IMR-90 (cell line): ENCODE measurements around the gene BSCL2. TPM values are rescaled to one million over a fixed set of nuclear protein-coding genes. Genes with fewer than 3 reads are reported as not detected.
A peak's percentile ranks its signal among the peaks of the same experiment; 100 is the strongest.

Source experiments
- ATAC-seq: fragments of 200-7000 bp; cut with Tn5 transposase; 2 replicates; pipeline ENCODE4 v1.9.1; 2020; ENCODE audit warnings: low read depth, mild to moderate bottlenecking, moderate library complexity
- BruUV-seq: library from RNA; stranded (reverse); fragments of 400-500 nt; replicated peaks from 2 replicates; lab custom pipeline; 2021; lab: Mats Ljungman, UMichigan
- CTCF ChIA-PET: fragments of 300-600 bp; formaldehyde crosslinking; extraction: SDS; loops from one replicate; lab custom pipeline; 2021; ENCODE audit warnings: antibody characterized with exemption; lab: Yijun Ruan, JAX
- POLR2A ChIA-PET: fragments of 300-600 bp; sonication (Branson Sonifier 250); formaldehyde crosslinking; loops from one replicate; lab custom pipeline; 2022; ENCODE audit warnings: antibody characterized with exemption; ENCODE audit not compliant: unreplicated experiment; lab: Charles Lee
- DNase-seq: peaks from one replicate; pipeline ENCODE4 v3.0.0; 2013
- H2AFZ ChIP-seq: replicated peaks from 2 replicates; pipeline ENCODE3; 2013; ENCODE audit warnings: low read length, mild to moderate bottlenecking; ENCODE audit not compliant: poor library complexity
- H2AK5ac ChIP-seq: 2 replicates; pipeline ENCODE4 v1.6.1; 2013; ENCODE audit warnings: low read depth, low read length, inconsistent platforms
- H2AK9ac ChIP-seq: replicated peaks from 2 replicates; pipeline ENCODE3; 2013; ENCODE audit warnings: mild to moderate bottlenecking, low read depth, low read length, moderate library complexity; ENCODE audit not compliant: poor library complexity
- H2BK120ac ChIP-seq: 2 replicates; pipeline ENCODE4 v1.6.1; 2013; ENCODE audit warnings: low read depth, low read length, inconsistent platforms
- H2BK15ac ChIP-seq: 3 replicates; pipeline ENCODE4 v1.6.1; 2013; ENCODE audit warnings: low read depth, low read length, inconsistent platforms
- H2BK20ac ChIP-seq: 2 replicates; pipeline ENCODE4 v1.6.1; 2013; ENCODE audit warnings: low read depth, mild to moderate bottlenecking, inconsistent platforms, low read length, moderate library complexity
- H2BK5ac ChIP-seq: 2 replicates; pipeline ENCODE4 v1.6.1; 2013; ENCODE audit warnings: mild to moderate bottlenecking, low read depth, low read length, inconsistent platforms; ENCODE audit not compliant: poor library complexity, severe bottlenecking
- H3K14ac ChIP-seq: replicated peaks from 2 replicates; pipeline ENCODE4 v1.6.1; 2013; ENCODE audit warnings: low read depth, low read length, inconsistent platforms
- H3K18ac ChIP-seq: 2 replicates; pipeline ENCODE4 v1.6.1; 2013; ENCODE audit warnings: low read depth, low read length, control low read depth
- H3K23ac ChIP-seq: 2 replicates; pipeline ENCODE4 v1.6.1; 2013; ENCODE audit warnings: low read depth, low read length, inconsistent platforms
- H3K27ac ChIP-seq: 2 replicates; pipeline ENCODE4 v1.5.1; 2013; ENCODE audit warnings: mild to moderate bottlenecking, control low read depth, low read length; ENCODE audit not compliant: insufficient read depth
- H3K27me3 ChIP-seq: 2 replicates; pipeline ENCODE4 v1.6.1; 2013; ENCODE audit warnings: low read length; ENCODE audit not compliant: control insufficient read depth, insufficient read depth
- H3K36me3 ChIP-seq: 2 replicates; pipeline ENCODE4 v1.6.1; 2013; ENCODE audit warnings: low read length, mixed read lengths; ENCODE audit not compliant: control insufficient read depth, insufficient read depth
- H3K4ac ChIP-seq: 2 replicates; pipeline ENCODE4 v1.6.1; 2013; ENCODE audit warnings: low read depth, low read length, inconsistent platforms
- H3K4me1 ChIP-seq: 2 replicates; pipeline ENCODE4 v1.6.1; 2013; ENCODE audit warnings: low read length, mixed read lengths; ENCODE audit not compliant: control insufficient read depth, insufficient read depth
- H3K4me2 ChIP-seq: 2 replicates; pipeline ENCODE4 v1.6.1; 2013; ENCODE audit warnings: low read depth, mild to moderate bottlenecking, control low read depth, low read length, moderate library complexity
- H3K4me3 ChIP-seq: 2 replicates; pipeline ENCODE4 v1.5.1; 2013; ENCODE audit warnings: low read depth, mild to moderate bottlenecking, control low read depth, low read length, moderate library complexity; ENCODE audit not compliant: insufficient read depth
- H3K56ac ChIP-seq: 2 replicates; pipeline ENCODE4 v1.6.1; 2013; ENCODE audit warnings: low read length, inconsistent platforms; ENCODE audit not compliant: insufficient read depth; ENCODE audit errors: extremely low read depth
- H3K79me1 ChIP-seq, 2 experiments: 2 replicates each; pipeline ENCODE4 v1.6.1; 2013; ENCODE audit warnings: low read length in 2 of 2, inconsistent platforms in 1 of 2, low read depth in 1 of 2
- H3K9ac ChIP-seq: 2 replicates; pipeline ENCODE4 v1.6.1; 2013; ENCODE audit warnings: low read depth, low read length, control low read depth
- H3K9me1 ChIP-seq: 2 replicates; pipeline ENCODE4 v1.6.1; 2013; ENCODE audit warnings: low read length, inconsistent platforms; ENCODE audit not compliant: insufficient read depth
- H3K9me3 ChIP-seq: 2 replicates; pipeline ENCODE4 v1.6.1; 2013; ENCODE audit warnings: low read length; ENCODE audit not compliant: control insufficient read depth, insufficient read depth
- H4K20me1 ChIP-seq: 2 replicates; pipeline ENCODE4 v1.6.1; 2013; ENCODE audit warnings: low read length, inconsistent platforms; ENCODE audit not compliant: insufficient read depth
- H4K5ac ChIP-seq: 2 replicates; pipeline ENCODE4 v1.6.1; 2013; ENCODE audit warnings: mild to moderate bottlenecking, low read depth, low read length, control low read depth
- H4K8ac ChIP-seq, 2 experiments: 2 replicates each; pipeline ENCODE4 v1.6.1; 2013; ENCODE audit warnings: low read depth in 2 of 2, low read length in 2 of 2, control low read depth in 1 of 2, inconsistent platforms in 1 of 2
- H4K91ac ChIP-seq: 2 replicates; pipeline ENCODE4 v1.6.1; 2013; ENCODE audit warnings: low read depth, low read length, inconsistent platforms; ENCODE audit not compliant: insufficient read depth
- FOS ChIP-seq: fragments of 150-350 bp; IDR thresholded peaks from 2 replicates; pipeline ENCODE4 v1.6.1; 2016; ENCODE audit warnings: low read depth, low read length
- MAZ ChIP-seq: IDR thresholded peaks from 2 replicates; pipeline ENCODE4 v1.6.1; 2012; ENCODE audit warnings: low read depth, mild to moderate bottlenecking, low read length, improper control_type of control experiment, moderate library complexity, borderline replicate concordance
- POLR2A ChIP-seq: IDR thresholded peaks from 2 replicates; pipeline ENCODE4 v1.6.1; 2012; ENCODE audit warnings: mild to moderate bottlenecking, low read depth, low read length
- RFX5 ChIP-seq: IDR thresholded peaks from 2 replicates; pipeline ENCODE4 v1.8.0; 2012; ENCODE audit warnings: low read depth, mild to moderate bottlenecking, low read length, moderate library complexity
- WGBS, 2 experiments: methylation state at CpG; one replicate each; pipeline versions ENCODE4 v1.1.5 to v1.1.7; 2013; ENCODE audit warnings: missing lambda C conversion rate in 2 of 2; ENCODE audit not compliant: insufficient read length in 1 of 2; ENCODE audit errors: extremely low coverage in 2 of 2; 5-methylcytosine and 5-hydroxymethylcytosine counted together
- dilution Hi-C: fragments of 300-500 bp; cut with HindIII; formaldehyde crosslinking; loops from one replicate; pipeline ENCODE4 v1.14.3; 2018; ENCODE audit warnings: low sequenced_read_pairs; ENCODE audit not compliant: unreplicated experiment
- in situ Hi-C: fragments of 300-500 bp; cut with MboI; formaldehyde crosslinking; loops from 3 replicates; pipeline ENCODE4 v1.14.3; 2019; ENCODE audit warnings: low sequenced_read_pairs, inconsistent platforms, mixed read lengths
- intact Hi-C: fragments of 100-400 bp; cut with micrococcal nuclease; formaldehyde crosslinking; loops from 2 replicates; pipeline ENCODE4 v1.10.0; 2022
- polyA plus RNA-seq, 3 experiments: library from polyadenylated mRNA; depleted of rRNA; stranded (reverse); fragments of >200 nt; gene quantifications; 2 replicates each; pipeline ENCODE4 v1.2.3, GENCODE V29; 2012; ENCODE audit warnings: low replicate concordance in 1 of 3
- total RNA-seq: library from RNA; depleted of rRNA; stranded (reverse); fragments of >200 nt; gene quantifications from 2 replicates; pipeline ENCODE4 v1.2.3, GENCODE V29; 2012
- TF ChIP-seq, protein P1 (sequence below): fragments of 150-350 bp; IDR thresholded peaks from 2 replicates; pipeline ENCODE4 v1.6.1; 2017; ENCODE audit warnings: mild to moderate bottlenecking, antibody characterized with exemption, low read length, low read depth

Gene BSCL2
- total and polyA plus RNA-seq, 2 of the 4 experiments (the other 2 are of a cell fraction), result 26.2 to 47.1 TPM

DNA sequence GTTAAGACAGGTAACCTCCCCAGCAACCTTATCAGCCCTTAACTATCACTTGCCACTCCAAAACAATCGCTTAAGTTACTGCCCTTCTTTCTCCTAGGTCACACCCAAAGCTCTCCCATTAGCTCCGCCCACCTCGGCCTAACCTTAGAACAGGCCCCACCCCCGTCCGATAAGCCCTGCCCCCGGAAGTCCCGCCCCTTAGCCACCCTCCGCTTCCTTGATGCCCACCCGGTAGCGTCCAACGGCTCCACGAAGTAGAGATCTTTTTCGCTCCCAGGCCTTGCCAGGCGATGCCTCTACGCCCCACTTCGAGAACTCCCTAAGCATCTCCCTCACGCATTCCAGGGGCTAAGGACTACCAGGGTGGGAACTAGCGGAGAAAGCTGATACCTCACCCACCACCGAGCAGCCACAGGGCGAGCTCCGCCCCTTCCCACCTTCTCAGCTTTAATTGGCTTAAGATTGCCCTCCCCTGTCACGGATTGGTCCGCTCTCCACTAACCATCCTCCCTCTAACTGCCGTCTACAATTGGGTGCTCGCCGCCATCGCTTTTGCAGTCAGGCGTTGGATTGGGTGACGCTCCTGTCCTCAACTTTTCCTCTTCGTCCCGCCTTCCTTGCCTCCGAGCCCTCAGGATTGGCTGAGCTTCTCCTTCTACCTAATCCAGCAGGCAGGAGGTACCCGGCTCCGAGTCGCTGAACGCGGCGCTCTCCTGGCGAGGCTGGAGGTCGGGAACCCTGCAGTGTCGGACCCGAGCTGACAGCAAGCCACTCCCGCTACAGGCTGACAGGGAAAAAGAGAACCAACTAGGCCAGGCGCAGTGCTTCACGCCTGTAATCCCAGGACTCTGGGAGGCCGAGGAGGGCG is 46.7 kb upstream of the BSCL2 start, which contains the start of gene ZBTB3:
ZBTB3 (minus strand) TSS at position 425 of the 868 bp plus-strand sequence. CDS start 496 bp downstream, outside the sequence.
- Histone ChIP-seq H4K91ac (peak within 1 kb of the TSS; percentile 100), H4K5ac (peak within 1 kb of the TSS; percentile 92), H2BK5ac (peak within 1 kb of the TSS; percentile 95), H3K56ac (peak within 1 kb of the TSS; percentile 99), H3K9ac (peak within 1 kb of the TSS; percentile 88), H2AK5ac (peak within 1 kb of the TSS; percentile 68), H3K4ac (peak within 1 kb of the TSS; percentile 100), H2BK20ac (peak within 1 kb of the TSS; percentile 78; the same call in 1 of the 2 replicates), H3K14ac (peak within 1 kb of the TSS; percentile 100), H3K9me1 (peaks cover 3% of the 10 kb centered on the region; the same call in 1 of the 2 replicates), H4K8ac (peak within 1 kb of the TSS; percentile 72 to 100), H2BK120ac (peak within 1 kb of the TSS; percentile 98), H3K27ac (peak within 1 kb of the TSS; percentile 89), H3K4me3 (peak within 1 kb of the TSS; percentile 53), H3K23ac (peak within 1 kb of the TSS; percentile 100), H3K36me3 (peaks cover 12% of the 10 kb centered on the region), H3K9me3 (no peaks in the 10 kb centered on the region), H2AK9ac (peak within 1 kb of the TSS; percentile 95), H3K4me1 (no peaks in the 10 kb centered on the region), H3K4me2 (peak within 1 kb of the TSS; percentile 58), H2BK15ac (peak within 1 kb of the TSS; percentile 85; the same call in 2 of the 3 replicates), H3K27me3 (no peaks in the 10 kb centered on the region), H3K79me1 (peaks cover 16 to 38% of the 10 kb centered on the region in 2 experiments), H2AFZ (peak within 1 kb of the TSS; percentile 100), H3K18ac (peak within 1 kb of the TSS; percentile 89), H4K20me1 (no peaks in the 10 kb centered on the region)
- 0% methylated on average over 26 of the region's 47 CpGs; no CpG with 5 or more reads in 1 of the 2 experiments for WGBS, 2 experiments
- CTCF ChIA-PET, result interaction anchor here (0.5 to 1.5 kb wide), 3 partner anchors 13 to 337 kb away, joined by 3 to 4 read pairs (median 4); partner anchors contain the start of gene TMEM179B
- dilution Hi-C loops (no loop called here), in situ Hi-C loops (no loop called here), intact Hi-C loops (no loop called here)
- TF ChIP-seq POLR2A (peak; percentile 79; the same call in 1 of the 2 replicates), FOS (peak; percentile 72; the same call in 1 of the 2 replicates), MAZ (peak; percentile 57; the same call in 1 of the 2 replicates), RFX5 (no peak)
- TF ChIP-seq, protein P1, sequence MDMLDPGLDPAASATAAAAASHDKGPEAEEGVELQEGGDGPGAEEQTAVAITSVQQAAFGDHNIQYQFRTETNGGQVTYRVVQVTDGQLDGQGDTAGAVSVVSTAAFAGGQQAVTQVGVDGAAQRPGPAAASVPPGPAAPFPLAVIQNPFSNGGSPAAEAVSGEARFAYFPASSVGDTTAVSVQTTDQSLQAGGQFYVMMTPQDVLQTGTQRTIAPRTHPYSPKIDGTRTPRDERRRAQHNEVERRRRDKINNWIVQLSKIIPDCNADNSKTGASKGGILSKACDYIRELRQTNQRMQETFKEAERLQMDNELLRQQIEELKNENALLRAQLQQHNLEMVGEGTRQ, result peak; percentile 21; the same call in 1 of the 2 replicates
- peak; percentile 98 for ATAC-seq
- POLR2A ChIA-PET, result interaction anchor here (0.6 to 1.5 kb wide), 9 partner anchors 8 to 101 kb away, joined by 3 to 8 read pairs (median 5); partner anchors contain the start of genes HNRNPUL2 and TAF6L
- BruUV-seq, result no TSS peak
- peak; percentile 99 for DNase-seq
